ENCODE measurements around the gene MAFB.

The MAFB gene

DNA sequence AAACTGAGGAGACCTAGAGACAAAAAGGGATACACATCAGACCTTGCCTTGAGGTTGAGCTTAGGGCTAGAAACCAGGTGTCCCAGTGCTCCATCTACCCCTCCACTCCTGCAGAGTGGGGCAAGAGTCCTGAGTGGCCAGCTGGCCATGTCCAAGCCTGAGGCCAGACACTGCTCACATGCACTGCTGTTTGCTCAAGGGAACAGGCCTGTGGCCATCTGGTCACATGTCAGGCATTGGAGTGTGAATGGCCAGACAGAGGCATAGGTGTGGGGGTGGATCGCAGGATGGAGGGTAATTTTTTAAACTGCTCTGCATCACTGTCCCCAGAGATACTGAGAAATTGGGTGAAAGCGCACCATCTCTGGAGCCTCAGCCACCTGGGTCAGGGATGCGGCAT lies 30.5 kb downstream of the MAFB start:
- H3K4me3 Mint-ChIP-seq: no peak overlapping the region
- H3K27me3 Mint-ChIP-seq: peaks cover 52% of the 10 kb centered on the region
- H3K4me1 Mint-ChIP-seq: no peaks in the 10 kb centered on the region
- no peak for ATAC-seq (replicated peaks; ENCODE audit: extremely low read depth, poor library complexity, severe bottlenecking)
- H3K9me3 Mint-ChIP-seq: no peaks in the 10 kb centered on the region
- no peak for DNase-seq (ENCODE audit: low spot score in 2 of 2)
- no peak overlapping the region for H3K27ac Mint-ChIP-seq (ENCODE audit: low read depth)
- no peaks in the 10 kb centered on the region for H3K36me3 Mint-ChIP-seq (ENCODE audit: insufficient read depth)

DNA sequence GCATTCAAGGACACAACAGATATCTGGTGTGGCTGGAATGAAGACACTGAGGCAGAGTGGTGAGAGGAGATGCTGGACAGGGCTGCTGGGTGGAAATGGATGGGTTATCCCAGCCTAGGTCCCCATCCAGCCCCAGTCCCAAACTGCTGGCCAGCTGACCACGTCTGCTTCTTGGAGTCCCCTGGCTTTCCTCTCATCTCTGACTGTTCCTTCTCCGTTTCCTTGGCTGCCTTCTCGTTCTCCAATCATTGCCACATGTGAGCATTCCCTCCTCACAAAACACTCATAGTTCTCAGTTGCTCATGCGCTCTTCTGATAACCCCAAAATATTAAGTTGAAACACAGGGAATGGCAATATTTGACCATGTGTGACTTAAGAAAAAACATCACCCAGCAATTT lies 31.5 kb downstream of the MAFB start:
- H3K4me3 Mint-ChIP-seq: no peak overlapping the region
- H3K4me1 Mint-ChIP-seq: no peaks in the 10 kb centered on the region
- peaks cover 60% of the 10 kb centered on the region for H3K27me3 Mint-ChIP-seq
- ATAC-seq (replicated peaks; ENCODE audit: extremely low read depth, poor library complexity, severe bottlenecking): no peak
- no peak for DNase-seq (ENCODE audit: low spot score in 2 of 2)
- H3K9me3 Mint-ChIP-seq: no peaks in the 10 kb centered on the region
- H3K36me3 Mint-ChIP-seq (ENCODE audit: insufficient read depth): no peaks in the 10 kb centered on the region
- H3K27ac Mint-ChIP-seq (ENCODE audit: low read depth): no peak overlapping the region

DNA sequence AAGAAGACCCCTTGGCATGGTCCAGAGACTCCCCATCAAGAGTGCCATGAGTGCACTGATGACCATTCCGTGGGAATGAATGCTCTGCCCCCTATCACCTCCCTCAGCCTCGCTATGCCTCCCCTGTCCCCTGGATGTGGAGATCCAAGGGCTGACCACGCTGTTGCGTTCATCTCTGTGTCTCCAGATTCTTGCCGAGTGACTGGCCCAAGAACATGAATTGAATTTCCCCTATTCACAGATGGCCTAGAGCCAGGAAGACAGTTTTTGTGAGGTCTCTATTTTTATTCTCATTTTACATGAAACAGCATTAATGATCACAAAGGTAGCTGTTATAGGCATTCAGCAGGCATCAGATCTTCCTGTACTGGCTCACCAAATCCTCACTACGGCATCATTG lies 33.6 kb downstream of the MAFB start:
- Mint-ChIP-seq H3K36me3 (ENCODE audit: insufficient read depth) (no peaks in the 10 kb centered on the region), H3K9me3 (no peaks in the 10 kb centered on the region), H3K27ac (ENCODE audit: low read depth) (no peak overlapping the region), H3K27me3 (peaks cover 60% of the 10 kb centered on the region), H3K4me3 (no peak overlapping the region), H3K4me1 (no peaks in the 10 kb centered on the region)
- ATAC-seq (replicated peaks; ENCODE audit: extremely low read depth, poor library complexity, severe bottlenecking) (no peak), DNase-seq (ENCODE audit: low spot score in 2 of 2) (no peak)

DNA sequence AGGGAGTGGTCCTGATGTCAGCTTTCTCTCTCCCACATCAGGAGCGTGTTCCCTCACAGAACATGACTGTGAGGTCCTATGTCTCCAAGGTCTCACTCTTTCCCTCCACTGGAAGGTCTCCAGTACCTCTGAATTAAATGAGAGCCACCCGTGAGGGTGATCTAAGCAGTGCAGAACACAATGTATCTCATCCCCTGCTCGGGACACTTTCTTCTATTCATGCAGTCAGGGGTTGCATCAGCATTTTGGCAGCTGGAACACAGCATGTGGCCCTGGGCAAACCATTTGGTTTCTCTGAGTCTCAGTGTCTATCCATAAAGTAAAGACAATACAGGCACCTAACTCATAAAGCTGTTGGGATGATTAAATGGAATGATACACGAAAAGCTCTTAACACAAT lies 34.2 kb downstream of the MAFB start:
- no peaks in the 10 kb centered on the region for H3K4me1 Mint-ChIP-seq
- ATAC-seq (replicated peaks; ENCODE audit: extremely low read depth, poor library complexity, severe bottlenecking) (no peak), DNase-seq (ENCODE audit: low spot score in 2 of 2) (no peak)
- H3K4me3 Mint-ChIP-seq: no peak overlapping the region
- H3K27ac Mint-ChIP-seq (ENCODE audit: low read depth): no peak overlapping the region
- peaks cover 57% of the 10 kb centered on the region for H3K27me3 Mint-ChIP-seq
- no peaks in the 10 kb centered on the region for H3K36me3 Mint-ChIP-seq (ENCODE audit: insufficient read depth)
- H3K9me3 Mint-ChIP-seq: no peaks in the 10 kb centered on the region

DNA sequence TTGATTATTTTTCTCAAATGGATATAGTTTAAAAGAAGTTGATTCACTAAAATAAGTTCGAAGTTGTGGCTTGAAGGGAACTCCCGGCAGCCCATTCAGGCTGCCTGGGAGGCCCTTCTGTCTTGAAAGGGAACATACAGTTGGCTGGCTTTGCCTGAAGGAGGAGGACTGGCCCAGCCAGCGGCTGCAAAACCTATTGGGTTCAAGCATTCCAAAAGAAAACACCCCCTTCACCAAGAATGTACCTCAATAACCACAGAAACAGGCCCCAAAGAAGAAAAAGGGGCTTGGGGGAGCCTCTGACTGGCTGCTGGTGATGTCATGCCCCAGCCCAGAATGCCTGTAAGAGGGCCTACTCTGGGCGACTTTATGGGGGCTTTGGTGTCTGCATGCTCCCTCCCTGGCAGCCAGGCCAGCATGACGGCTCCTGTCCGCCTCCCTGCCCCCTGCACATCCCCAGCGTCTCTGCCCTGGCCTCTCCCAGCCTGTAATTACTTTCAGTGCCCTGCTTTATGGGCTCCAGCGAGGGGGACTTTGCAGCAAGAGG lies 36.5 kb downstream of the MAFB start:
- ATAC-seq (replicated peaks; ENCODE audit: extremely low read depth, poor library complexity, severe bottlenecking) (no peak), DNase-seq (ENCODE audit: low spot score in 2 of 2) (no peak)
- Mint-ChIP-seq H3K27ac (ENCODE audit: low read depth) (no peak overlapping the region), H3K9me3 (no peaks in the 10 kb centered on the region), H3K27me3 (peaks cover 45% of the 10 kb centered on the region), H3K36me3 (ENCODE audit: insufficient read depth) (no peaks in the 10 kb centered on the region), H3K4me3 (no peak overlapping the region), H3K4me1 (no peaks in the 10 kb centered on the region)

DNA sequence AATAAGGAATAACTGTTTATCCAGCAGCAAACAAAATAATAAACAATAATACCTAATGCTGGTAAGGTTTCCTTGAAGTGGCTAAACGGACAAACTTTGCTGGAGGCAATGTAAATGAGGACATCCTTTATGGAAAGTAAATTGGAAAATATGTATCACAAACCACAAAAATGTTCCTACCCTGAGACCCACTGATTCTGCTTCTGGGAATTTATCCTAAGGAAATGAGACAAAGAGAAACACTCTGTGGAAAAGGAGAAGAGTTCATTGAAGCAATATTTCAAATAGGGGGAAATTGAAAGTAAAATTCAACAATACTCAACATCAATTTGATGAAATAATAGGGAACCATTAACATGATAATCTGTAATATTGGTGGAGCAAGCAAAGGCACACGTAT lies 37.9 kb downstream of the MAFB start:
- no peaks in the 10 kb centered on the region for H3K9me3 Mint-ChIP-seq

DNA sequence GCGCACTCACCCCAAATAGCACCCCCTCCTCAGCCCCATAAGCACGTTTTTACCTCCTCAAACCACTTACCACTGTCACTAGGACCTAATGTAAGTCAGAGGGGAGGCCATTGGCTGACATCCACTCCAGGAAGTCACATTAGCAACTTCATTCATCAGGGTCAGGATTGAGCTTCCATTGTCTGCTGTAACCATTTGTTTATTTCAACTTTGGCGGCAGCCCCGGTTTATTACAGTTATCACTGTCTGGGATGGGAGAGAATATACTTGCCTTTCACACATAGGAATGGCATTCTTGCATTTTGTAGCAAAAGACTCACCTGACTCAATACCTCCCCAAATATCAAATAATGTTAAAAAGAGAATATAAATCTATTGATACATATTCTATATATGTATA lies 38.3 kb downstream of the MAFB start:
- H3K36me3 Mint-ChIP-seq (ENCODE audit: insufficient read depth): no peaks in the 10 kb centered on the region
- no peak for DNase-seq (ENCODE audit: low spot score in 2 of 2)

More for the DNA sequence above, 37.9 kb downstream of the MAFB start:
- Mint-ChIP-seq H3K36me3 (ENCODE audit: insufficient read depth) (no peaks in the 10 kb centered on the region), H3K4me3 (no peak overlapping the region), H3K27me3 (peaks cover 45% of the 10 kb centered on the region), H3K4me1 (no peaks in the 10 kb centered on the region), H3K27ac (ENCODE audit: low read depth) (no peak overlapping the region)
- ATAC-seq (replicated peaks; ENCODE audit: extremely low read depth, poor library complexity, severe bottlenecking) (no peak), DNase-seq (ENCODE audit: low spot score in 2 of 2) (no peak)

DNA sequence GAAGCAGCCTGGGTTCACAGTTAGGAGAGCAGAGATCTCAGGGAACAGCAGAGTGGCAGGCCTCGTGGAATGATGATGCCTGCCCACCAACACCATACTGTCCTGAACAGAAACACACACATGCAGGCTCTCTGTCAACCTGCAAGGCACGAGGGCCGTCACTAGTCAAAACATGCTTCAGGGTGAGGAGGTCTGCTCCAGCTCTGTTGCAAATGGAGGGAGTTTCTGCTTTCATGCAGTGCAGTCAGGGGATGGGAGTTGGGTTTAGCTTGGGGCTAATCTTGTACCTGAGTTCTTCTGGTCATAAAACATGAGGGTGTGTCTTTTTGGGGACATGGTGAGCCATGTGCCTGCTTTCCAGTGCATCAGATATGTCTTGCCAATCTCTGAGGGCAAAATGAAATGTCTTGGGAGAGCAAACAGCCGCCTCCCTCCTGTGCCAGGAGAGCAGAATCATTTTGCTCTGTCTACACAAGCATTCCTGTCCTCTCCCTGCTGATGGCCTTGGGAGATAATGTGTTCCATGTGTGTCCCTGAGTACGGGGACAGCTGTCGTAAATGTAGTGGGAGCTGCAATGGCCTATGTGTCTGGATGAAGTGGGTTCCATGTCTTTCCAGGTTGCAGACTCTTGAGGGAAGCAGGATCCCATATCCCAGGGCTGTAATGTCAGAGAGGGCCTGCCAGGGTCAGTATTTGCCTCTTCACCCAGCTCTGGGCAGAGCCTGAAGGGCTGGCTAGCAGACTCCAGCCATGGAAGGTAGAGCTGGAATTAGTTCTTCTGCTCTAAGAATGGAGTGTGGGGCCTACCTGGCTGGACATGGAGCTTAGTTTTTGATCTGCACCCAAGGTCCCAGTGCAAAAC lies 40.6 kb downstream of the MAFB start:
- peaks cover 34% of the 10 kb centered on the region for H3K27me3 Mint-ChIP-seq
- no peaks in the 10 kb centered on the region for H3K9me3 Mint-ChIP-seq
- no peaks in the 10 kb centered on the region for H3K4me1 Mint-ChIP-seq
- no peak overlapping the region for H3K27ac Mint-ChIP-seq (ENCODE audit: low read depth)
- H3K36me3 Mint-ChIP-seq (ENCODE audit: insufficient read depth): no peaks in the 10 kb centered on the region
- DNase-seq (ENCODE audit: low spot score in 2 of 2): no peak
- ATAC-seq (replicated peaks; ENCODE audit: extremely low read depth, poor library complexity, severe bottlenecking): no peak
- no peak overlapping the region for H3K4me3 Mint-ChIP-seq

More for the DNA sequence above, 38.3 kb downstream of the MAFB start:
- H3K4me1 Mint-ChIP-seq: no peaks in the 10 kb centered on the region
- H3K9me3 Mint-ChIP-seq: no peaks in the 10 kb centered on the region
- no peak for ATAC-seq (replicated peaks; ENCODE audit: extremely low read depth, poor library complexity, severe bottlenecking)
- H3K27ac Mint-ChIP-seq (ENCODE audit: low read depth): no peak overlapping the region
- no peak overlapping the region for H3K4me3 Mint-ChIP-seq
- H3K27me3 Mint-ChIP-seq: peaks cover 48% of the 10 kb centered on the region

DNA sequence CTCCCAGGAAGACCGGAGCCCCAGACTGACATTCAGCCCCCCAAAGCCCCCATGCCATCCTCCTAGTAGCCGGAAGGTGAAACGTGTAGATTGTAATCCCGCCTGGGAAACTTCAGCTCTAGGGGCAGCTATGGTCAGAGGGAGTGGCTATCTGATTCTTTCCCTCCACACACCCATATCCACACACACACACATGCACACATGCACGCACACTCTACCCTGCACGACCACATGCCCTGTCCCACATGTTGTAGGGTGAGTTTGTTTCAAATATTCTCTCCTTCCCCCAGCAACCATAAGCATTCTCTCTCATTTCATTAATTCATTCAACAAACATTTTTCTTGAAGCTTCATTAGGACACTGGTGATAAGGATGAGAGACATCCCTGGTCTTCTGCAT lies 42.2 kb downstream of the MAFB start:
- H3K9me3 Mint-ChIP-seq: no peaks in the 10 kb centered on the region

DNA sequence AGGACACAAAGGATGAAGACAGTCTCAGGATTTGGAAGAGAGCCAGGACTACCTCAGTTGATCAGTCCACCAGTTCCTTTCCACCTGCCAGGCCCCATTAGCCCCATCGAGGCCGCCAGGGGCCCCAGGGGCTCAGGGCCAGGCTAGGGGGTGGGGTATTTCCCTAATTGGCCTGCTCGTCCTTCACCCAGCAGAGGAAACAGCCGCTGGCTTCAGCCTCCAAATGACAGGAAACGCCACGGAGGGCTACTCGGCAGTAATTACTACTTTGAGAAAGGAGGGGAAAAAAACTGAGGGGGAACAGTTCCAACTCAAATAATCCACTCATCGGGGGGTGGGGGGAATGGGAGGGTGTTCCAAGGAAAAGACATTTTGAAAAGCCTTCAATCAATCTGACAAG lies 42.7 kb downstream of the MAFB start:
- Mint-ChIP-seq H3K9me3 (no peaks in the 10 kb centered on the region), H3K4me3 (no peak overlapping the region), H3K27me3 (peaks cover 28% of the 10 kb centered on the region), H3K4me1 (no peaks in the 10 kb centered on the region), H3K27ac (ENCODE audit: low read depth) (no peak overlapping the region), H3K36me3 (ENCODE audit: insufficient read depth) (no peaks in the 10 kb centered on the region)
- DNase-seq (ENCODE audit: low spot score in 2 of 2) (no peak), ATAC-seq (replicated peaks; ENCODE audit: extremely low read depth, poor library complexity, severe bottlenecking) (no peak)

More for the DNA sequence above, 42.2 kb downstream of the MAFB start:
- ATAC-seq (replicated peaks; ENCODE audit: extremely low read depth, poor library complexity, severe bottlenecking): no peak
- Mint-ChIP-seq H3K27ac (ENCODE audit: low read depth) (no peak overlapping the region), H3K27me3 (peaks cover 28% of the 10 kb centered on the region), H3K36me3 (ENCODE audit: insufficient read depth) (no peaks in the 10 kb centered on the region), H3K4me3 (no peak overlapping the region), H3K4me1 (no peaks in the 10 kb centered on the region)
- no peak for DNase-seq (ENCODE audit: low spot score in 2 of 2)

DNA sequence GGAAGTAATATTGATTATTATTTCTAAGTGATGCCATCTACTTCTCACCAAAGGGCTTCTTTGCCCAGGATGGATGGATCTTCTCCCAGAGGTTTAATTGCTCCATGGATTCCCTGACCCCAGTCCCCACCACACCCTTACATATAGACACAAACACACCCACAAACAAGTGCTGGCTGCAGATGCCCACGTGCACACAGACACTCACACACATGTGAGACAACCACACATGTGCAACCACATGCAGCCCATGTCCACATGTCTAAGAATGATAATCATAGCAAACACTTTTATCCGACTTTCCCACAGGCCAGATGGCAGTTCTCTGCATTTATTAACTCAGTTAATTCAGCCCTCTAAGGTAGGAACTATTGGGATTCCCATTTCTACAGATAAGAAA lies 44.2 kb downstream of the MAFB start:
- H3K4me3 Mint-ChIP-seq: no peak overlapping the region
- no peaks in the 10 kb centered on the region for H3K36me3 Mint-ChIP-seq (ENCODE audit: insufficient read depth)
- ATAC-seq (replicated peaks; ENCODE audit: extremely low read depth, poor library complexity, severe bottlenecking) (no peak), DNase-seq (ENCODE audit: low spot score in 2 of 2) (no peak)
- H3K27me3 Mint-ChIP-seq: peaks cover 28% of the 10 kb centered on the region
- H3K27ac Mint-ChIP-seq (ENCODE audit: low read depth): no peak overlapping the region
- no peaks in the 10 kb centered on the region for H3K9me3 Mint-ChIP-seq
- H3K4me1 Mint-ChIP-seq: no peaks in the 10 kb centered on the region

DNA sequence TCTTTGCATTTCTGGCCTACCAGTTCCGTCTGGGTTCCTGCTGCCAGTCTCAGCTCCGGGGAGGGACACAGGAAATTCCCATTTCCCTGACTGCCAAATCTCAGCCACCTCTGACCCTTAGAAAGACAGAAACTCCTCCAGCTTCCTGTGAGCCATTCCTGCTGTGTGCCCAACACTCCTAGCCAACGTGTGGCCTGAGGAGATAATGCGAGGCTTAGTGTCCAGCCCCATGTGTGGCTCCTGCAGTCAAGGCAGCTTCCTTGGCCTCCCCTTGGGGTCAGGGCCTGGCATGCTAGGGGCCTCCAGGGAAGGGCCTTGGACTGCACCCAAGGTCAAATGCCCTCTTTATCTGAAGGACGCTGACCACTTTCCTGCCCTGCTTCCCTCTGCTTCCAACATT lies 45.1 kb downstream of the MAFB start:
- Mint-ChIP-seq H3K4me1 (no peaks in the 10 kb centered on the region), H3K9me3 (no peaks in the 10 kb centered on the region), H3K27me3 (peaks cover 28% of the 10 kb centered on the region), H3K27ac (ENCODE audit: low read depth) (no peak overlapping the region), H3K4me3 (no peak overlapping the region), H3K36me3 (ENCODE audit: insufficient read depth) (no peaks in the 10 kb centered on the region)
- no peak for ATAC-seq (replicated peaks; ENCODE audit: extremely low read depth, poor library complexity, severe bottlenecking)
- no peak for DNase-seq (ENCODE audit: low spot score in 2 of 2)

DNA sequence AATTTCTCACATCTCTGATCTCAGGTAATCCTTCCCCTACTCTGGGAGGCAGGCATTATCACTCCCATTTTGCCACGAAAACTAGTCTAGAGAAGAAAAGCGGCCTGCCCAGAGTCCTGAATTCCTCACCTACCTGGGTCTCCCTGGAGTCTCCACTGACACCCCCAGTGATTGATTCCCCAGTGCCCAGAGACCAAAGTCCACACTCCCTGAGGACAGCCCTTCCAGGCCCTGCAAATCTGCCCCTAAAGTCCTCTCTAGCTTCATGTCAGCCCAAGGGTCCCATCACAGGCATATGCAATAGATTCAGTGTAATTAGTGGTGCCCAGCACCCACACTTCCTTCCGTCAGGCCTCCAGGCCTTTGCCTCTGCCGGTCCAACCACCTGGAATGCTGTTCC lies 47.2 kb downstream of the MAFB start:
- ATAC-seq (replicated peaks; ENCODE audit: extremely low read depth, poor library complexity, severe bottlenecking) (no peak), DNase-seq (ENCODE audit: low spot score in 2 of 2) (no peak)
- no peaks in the 10 kb centered on the region for H3K36me3 Mint-ChIP-seq (ENCODE audit: insufficient read depth)
- H3K4me3 Mint-ChIP-seq: no peak overlapping the region
- no peak overlapping the region for H3K27ac Mint-ChIP-seq (ENCODE audit: low read depth)
- no peaks in the 10 kb centered on the region for H3K9me3 Mint-ChIP-seq
- no peaks in the 10 kb centered on the region for H3K4me1 Mint-ChIP-seq
- H3K27me3 Mint-ChIP-seq: peaks cover 14% of the 10 kb centered on the region

All from central memory CD8-positive, alpha-beta T cell (primary cell).